ENCODE data around the gene SLC13A3. TPM values are rescaled to one million over a fixed set of nuclear protein-coding genes. Genes with fewer than 3 reads are reported as not detected.

SLC13A3 gene
- total RNA-seq, 1 donor from 2014 or later, result 5.5 TPM

DNA sequence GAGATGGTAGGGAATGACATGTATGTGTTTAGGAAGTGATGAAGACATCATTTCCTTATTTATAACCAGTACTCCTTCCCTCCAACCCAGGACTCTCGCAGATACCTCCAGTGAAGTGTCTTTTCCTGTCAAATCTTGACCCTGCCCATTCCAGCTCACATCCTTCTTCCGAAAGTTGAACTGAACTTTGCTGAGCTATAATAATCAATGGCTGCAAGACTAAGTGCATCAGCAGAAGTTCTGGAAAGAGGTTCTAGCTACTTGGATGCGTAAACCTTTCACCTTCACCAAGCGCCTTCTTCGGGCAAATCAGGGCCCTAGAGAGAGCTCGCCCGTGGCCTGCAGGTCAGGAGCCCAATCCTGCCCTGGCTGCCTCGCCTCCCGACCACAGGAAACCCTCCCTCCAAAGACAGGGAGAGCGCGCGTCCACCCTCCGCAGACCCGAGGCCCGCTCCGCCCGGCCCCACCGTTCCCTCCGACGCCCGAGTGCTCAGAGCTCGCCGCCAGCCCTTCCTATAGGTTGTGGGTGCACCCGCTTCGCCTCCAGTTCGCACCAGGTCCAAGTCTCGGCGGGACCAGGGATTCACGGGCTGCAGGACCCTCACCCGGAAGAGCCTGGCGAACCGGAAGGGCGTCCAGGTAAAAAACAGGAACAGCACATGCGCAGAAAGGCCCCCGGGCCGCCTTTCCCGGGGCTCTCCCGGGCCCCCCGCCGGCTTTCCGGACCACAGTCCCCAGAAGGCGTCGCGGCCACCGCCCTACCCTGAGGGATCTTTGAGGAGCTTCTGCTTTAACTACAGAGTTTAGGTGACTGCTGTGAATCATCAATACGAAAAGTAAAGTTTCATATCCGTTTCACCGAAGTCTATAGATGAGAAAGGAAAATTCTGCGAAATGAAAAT, 138.1 kb downstream of the SLC13A3 start, which contains the start of gene ZNF334:
Gene ZNF334, minus strand, starts transcription at position 617 of the 902 bp plus-strand sequence. CDS start 1,457 bp downstream, outside the sequence.
- no peak for FAIRE-seq
- Histone ChIP-seq H3K27me3 (ENCODE audit: control insufficient read depth, insufficient read depth, low read length) (no peaks in the 10 kb centered on the region), H3K4me3 (ENCODE audit: low read depth, low read length) (peak within 1 kb of the TSS; percentile 63), H3K36me3 (ENCODE audit: control insufficient read depth, insufficient read depth, low read length) (no peaks in the 10 kb centered on the region)
- TF ChIP-seq, protein P1, sequence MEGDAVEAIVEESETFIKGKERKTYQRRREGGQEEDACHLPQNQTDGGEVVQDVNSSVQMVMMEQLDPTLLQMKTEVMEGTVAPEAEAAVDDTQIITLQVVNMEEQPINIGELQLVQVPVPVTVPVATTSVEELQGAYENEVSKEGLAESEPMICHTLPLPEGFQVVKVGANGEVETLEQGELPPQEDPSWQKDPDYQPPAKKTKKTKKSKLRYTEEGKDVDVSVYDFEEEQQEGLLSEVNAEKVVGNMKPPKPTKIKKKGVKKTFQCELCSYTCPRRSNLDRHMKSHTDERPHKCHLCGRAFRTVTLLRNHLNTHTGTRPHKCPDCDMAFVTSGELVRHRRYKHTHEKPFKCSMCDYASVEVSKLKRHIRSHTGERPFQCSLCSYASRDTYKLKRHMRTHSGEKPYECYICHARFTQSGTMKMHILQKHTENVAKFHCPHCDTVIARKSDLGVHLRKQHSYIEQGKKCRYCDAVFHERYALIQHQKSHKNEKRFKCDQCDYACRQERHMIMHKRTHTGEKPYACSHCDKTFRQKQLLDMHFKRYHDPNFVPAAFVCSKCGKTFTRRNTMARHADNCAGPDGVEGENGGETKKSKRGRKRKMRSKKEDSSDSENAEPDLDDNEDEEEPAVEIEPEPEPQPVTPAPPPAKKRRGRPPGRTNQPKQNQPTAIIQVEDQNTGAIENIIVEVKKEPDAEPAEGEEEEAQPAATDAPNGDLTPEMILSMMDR (IDR thresholded peaks at IDR 0.05; ENCODE audit: insufficient read depth, low read length, severe bottlenecking), result no peak
- peak; percentile 23 for DNase-seq (ENCODE audit: low read depth)

DNA sequence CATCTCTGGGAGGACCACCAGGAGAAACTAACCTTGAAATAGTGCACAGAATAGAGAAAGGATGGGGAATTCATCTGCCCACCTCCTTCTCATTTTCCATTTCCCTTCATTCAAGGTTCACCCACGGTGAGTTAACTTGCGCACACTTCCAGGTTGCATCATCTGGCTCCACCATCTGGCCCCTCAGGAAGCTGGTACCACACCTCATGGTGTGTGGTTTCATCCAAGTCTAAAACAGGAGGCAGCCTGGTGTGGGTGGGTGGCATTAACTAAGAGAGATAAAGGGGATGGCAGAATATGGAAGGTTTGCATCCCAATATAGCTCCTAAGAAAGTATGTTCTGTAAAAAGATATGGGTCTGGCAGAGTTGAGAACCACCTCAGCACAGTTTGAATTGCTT, 141.7 kb downstream of the SLC13A3 start:
- DNase-seq (ENCODE audit: low read depth), result no peak
- TF ChIP-seq, protein P1 (IDR thresholded peaks at IDR 0.05; ENCODE audit: insufficient read depth, low read length, severe bottlenecking), result no peak
- Histone ChIP-seq H3K36me3 (ENCODE audit: control insufficient read depth, insufficient read depth, low read length) (no peaks in the 10 kb centered on the region), H3K4me3 (ENCODE audit: low read depth, low read length) (no peak overlapping the region), H3K27me3 (ENCODE audit: control insufficient read depth, insufficient read depth, low read length) (no peaks in the 10 kb centered on the region)
- no peak for FAIRE-seq

Other genes with a start within 250 kb of the SLC13A3 start
- gene ELMO2, start 244.8 kb downstream of the SLC13A3 start, total RNA-seq, result 15.5 and 21.1 TPM in 2 replicates
- 1.5 and 1.6 TPM in 2 replicates for gene ZNF334, start 137.9 kb downstream of the SLC13A3 start, total RNA-seq
- not detected in 2 replicates for gene OCSTAMP, start 100.8 kb downstream of the SLC13A3 start, total RNA-seq
- 18.4 and 19.0 TPM in 2 replicates for gene TP53RK, start 38.0 kb upstream of the SLC13A3 start, total RNA-seq
- 19.2 and 30.2 TPM in 2 replicates for gene SLC2A10, start 58.2 kb upstream of the SLC13A3 start, total RNA-seq
- 8.4 and 10.6 TPM in 2 replicates for gene EYA2, start 243.4 kb upstream of the SLC13A3 start, total RNA-seq

Measured in bronchial epithelial cell (primary cell).